Activated CD4-positive, alpha-beta T cell treated with anti-CD3 and anti-CD28 coated beads, Interleukin-2, Interleukin-6, amounts not matched to agents 100 ng/mL and 50 ng/mL, durations not matched to agents 16 hours and 8 hours (primary cell): ENCODE results near the gene B3GNT9.

ENCODE experiments used
- DNase-seq: peaks from one replicate; pipeline ENCODE4 v3.0.0-alpha.2; 2020

The B3GNT9 gene, protein sequence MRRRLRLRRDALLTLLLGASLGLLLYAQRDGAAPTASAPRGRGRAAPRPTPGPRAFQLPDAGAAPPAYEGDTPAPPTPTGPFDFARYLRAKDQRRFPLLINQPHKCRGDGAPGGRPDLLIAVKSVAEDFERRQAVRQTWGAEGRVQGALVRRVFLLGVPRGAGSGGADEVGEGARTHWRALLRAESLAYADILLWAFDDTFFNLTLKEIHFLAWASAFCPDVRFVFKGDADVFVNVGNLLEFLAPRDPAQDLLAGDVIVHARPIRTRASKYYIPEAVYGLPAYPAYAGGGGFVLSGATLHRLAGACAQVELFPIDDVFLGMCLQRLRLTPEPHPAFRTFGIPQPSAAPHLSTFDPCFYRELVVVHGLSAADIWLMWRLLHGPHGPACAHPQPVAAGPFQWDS

DNA sequence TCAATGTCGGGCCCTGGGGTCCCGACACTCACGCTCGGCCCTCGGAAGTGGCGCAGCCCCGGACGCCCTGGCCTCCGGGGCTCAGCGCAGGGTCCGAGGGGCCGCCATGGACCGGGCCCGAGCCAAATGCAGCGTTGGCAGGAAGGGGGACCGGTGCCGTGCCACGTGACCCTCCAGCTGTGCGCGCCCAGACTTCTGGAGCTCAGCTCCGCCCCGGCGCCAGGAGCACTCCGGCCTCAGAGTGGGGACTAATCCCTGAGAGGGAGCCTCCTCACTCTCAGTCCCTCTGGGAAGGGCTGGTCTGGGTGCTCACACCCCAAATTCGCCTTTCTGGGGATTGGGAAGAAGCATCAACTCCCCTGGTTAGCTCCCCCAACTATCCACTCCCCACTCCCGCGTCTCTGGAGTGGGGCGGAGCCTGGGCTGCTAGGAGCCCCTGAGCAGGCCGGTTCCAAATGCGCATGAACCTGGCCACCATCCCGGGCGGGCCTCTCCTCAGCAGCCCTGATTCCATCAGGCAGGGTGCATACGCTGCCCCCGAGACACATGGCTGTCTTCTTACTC lies at the start of gene B3GNT9:
B3GNT9 (minus strand) TSS at position 166 of the 564 bp plus-strand sequence. CDS start 513 bp downstream, outside the sequence.
- DNase-seq, result peak; percentile 54

GRCh38 chr16:67200491-67200890 lies 49.7 kb upstream of the B3GNT9 start:
- no peak for DNase-seq

GRCh38 chr16:67199808-67200198 lies 49.0 kb upstream of the B3GNT9 start:
- no peak for DNase-seq

DNA sequence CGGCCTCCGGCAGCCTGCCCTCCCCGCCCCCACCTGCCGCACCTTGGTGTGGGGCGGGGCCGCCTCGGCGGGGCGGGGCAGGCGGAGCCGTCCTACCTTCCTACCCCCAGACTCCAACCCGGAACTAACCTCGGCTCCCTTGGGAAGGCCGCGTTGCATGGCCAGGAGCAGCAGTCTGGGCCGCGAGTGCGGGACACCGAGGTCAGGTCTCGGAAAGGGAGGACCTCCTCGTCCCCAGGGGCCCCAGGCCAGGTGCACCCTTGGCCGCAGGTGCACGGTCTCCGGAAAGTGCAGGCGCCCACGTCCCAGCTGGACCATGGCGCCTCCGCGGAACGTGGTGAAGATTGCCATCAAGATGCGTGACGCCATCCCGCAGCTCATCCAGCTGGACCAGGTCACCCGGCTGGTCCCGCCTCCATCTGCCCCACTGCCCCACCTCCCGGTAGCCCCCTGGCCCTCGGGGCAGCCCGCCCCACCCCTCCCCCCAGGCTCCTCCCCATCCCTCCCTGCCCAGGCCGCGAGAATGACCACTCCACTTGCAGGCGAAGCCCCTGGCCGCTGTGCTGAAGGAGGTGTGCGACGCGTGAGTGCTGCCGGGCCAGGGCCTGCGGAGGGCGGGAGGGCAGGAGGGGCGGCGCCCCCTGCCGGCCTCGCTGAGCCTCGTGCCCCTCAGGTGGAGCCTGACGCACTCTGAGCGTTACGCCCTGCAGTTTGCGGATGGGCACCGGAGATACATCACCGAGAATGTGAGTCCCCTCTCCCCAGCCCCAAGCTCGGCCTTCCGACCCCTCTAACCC lies 48.4 kb upstream of the B3GNT9 start, which contains the start of gene ELMO3:
ELMO3 (plus strand) TSS at position 121 of the 797 bp plus-strand sequence; CDS start at position 317, 196 bp downstream.
- no peak for DNase-seq

- DNase-seq, result peak; percentile 44
Measured at GRCh38 chr16:67198238-67198734, 47.5 kb upstream of the B3GNT9 start.

DNA sequence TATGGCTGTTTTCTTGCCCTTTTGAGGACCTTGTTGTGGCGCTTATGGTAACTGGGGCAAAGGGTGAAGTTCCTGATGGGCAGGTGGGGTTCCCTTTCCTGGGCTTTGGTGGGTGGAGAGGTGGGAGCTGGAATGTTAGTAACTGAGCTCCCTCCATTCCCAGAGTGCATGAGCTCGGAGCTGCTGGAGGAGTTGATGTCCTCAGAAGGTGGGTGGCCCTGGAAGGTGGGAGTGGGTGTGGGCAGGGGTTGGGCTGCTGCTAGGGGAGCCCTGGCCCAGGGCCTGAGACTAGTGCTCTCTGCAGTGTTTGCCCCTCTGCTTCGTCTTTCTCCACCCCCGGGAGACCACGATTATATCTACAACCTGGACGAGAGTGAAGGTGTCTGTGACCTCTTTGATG lies 46.9 kb upstream of the B3GNT9 start:
- DNase-seq, result no peak

DNA sequence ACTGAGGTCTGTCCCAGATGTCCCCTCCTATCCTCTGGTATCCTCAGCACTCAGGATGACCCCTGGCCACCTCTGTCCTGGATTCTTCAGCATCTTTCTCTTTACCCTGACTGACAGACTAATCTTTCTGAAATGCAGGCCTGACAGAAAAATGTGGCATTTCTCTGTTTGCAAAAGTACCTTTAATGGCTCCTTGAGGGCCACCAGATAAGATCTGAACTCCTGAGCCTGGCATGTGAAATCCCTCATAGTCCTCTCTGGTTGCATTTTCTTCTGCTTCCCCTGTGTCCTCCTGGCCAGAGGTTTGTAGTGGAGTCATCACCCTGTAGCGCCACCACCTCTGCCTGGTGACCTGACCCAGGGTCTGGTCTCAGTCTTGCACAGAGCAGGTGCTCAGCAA lies 46.1 kb upstream of the B3GNT9 start:
- no peak for DNase-seq

- no peak for DNase-seq
Measured at GRCh38 chr16:67195676-67196075, 44.9 kb upstream of the B3GNT9 start.

GRCh38 chr16:67194260-67194659 lies 43.5 kb upstream of the B3GNT9 start:
- no peak for DNase-seq

GRCh38 chr16:67193536-67193935 lies 42.7 kb upstream of the B3GNT9 start:
- no peak for DNase-seq

DNA sequence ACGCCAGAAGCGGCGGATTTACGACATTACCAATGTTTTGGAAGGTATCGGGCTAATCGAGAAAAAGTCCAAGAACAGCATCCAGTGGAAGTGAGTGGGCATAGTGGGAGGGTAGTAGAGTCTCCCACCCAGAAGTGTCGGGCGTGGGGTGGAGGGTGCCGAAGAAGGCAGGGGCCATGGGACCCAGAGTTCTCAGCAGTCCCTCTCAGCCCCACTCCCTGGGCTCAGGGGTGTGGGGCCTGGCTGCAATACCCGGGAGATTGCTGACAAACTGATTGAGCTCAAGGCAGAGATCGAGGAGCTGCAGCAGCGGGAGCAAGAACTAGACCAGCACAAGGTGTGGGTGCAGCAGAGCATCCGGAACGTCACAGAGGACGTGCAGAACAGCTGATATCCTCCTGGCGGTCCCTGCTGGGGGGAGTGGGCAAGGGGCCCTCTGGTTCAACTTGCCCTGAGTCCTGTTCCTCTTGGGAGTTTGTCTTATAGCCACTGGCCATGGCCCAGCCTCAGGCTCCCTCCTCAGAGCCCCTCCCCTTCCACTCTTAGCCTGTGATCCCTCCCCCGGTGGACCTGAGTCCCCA lies 42.1 kb upstream of the B3GNT9 start:
- no peak for DNase-seq

DNA sequence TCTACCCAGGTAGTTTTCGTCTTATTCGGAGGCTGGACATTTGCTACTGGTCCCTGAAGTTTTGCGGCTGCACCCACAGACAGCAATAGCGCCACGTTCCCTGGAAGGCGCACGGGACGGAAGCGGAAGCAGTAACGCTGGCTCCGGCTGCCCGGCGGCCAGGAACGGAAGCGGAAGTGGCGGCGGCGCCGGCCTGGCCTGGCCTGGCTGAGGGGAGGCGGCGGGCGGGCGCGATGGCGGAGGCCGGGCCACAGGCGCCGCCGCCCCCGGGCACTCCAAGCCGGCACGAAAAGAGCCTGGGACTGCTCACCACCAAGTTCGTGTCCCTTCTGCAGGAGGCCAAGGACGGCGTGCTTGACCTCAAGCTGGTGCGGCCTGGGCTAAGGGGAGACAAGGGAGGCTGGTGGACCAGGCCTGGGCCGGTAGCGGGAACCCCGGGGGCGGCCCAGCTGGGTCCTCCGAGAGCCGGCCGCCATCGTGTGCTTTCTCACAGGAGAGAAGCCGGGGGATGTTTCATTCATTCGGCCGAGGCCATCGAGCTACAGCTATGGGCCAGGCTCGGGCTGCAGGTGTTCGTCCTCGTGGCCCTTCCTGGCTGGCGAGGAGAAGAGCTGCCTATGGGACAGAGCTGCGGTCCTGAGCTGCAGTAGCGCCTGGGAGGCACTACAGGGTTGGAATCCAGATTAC lies 41.3 kb upstream of the B3GNT9 start, which contains the start of gene E2F4:
E2F4 (plus strand) TSS at position 161 of the 687 bp plus-strand sequence; CDS start at position 234, 73 bp downstream.
- DNase-seq, result peak; percentile 95

GRCh38 chr16:67191411-67191994 lies 40.7 kb upstream of the B3GNT9 start:
- no peak for DNase-seq

DNA sequence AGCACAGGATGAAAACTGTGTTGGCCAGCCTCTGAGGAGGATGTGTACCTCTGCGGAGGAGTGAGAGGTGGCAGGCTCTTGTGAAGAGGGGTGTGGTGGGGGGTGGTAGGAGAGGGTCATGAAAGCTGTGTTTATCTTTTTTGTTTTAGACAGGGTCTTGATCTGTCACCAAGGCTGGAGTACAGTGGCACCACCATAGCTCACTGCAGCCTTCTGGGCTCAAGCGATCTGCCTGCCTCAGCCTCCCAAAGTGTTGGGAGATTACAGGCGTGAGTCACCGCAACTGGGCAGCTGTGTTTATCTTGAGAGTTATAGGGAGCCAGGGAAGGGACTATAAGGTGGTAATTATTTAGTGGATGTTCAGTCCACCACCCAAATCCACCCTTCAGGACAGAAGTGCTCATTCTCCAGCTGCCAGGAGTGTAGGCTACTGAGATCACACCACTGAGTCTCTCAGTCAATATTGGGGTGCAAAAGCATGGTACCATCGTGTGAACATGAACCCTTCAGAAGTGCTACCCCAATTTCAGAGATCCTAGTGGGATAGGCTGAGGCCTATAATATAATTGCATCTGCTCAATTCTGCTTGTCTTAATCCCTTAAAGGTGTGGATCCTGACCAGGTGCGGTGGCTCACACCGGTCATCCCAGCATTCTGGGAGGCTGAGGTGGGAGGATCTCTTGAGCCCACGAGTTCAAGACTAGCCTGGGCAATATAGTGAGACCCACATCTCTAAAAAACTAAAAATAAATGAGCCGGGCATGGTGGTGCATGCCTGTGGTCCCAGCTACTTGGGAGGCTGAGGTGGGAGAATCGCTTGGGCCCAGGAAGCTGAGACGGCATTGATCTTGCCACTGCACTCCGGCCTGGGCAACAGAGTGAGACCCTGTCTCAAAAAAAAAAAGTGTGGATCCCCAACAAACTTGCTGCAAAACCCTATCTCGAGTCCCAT lies 39.9 kb upstream of the B3GNT9 start:
- no peak for DNase-seq

- DNase-seq, result no peak
Measured at GRCh38 chr16:67190041-67190440, 39.2 kb upstream of the B3GNT9 start, which contains the start of gene EXOC3L1. Gene EXOC3L1 (minus strand): TSS chr16:67190136. CDS start chr16:67189676, 460 bp downstream.

- no peak for DNase-seq
Measured at GRCh38 chr16:67188798-67189197, 38.0 kb upstream of the B3GNT9 start.

DNA sequence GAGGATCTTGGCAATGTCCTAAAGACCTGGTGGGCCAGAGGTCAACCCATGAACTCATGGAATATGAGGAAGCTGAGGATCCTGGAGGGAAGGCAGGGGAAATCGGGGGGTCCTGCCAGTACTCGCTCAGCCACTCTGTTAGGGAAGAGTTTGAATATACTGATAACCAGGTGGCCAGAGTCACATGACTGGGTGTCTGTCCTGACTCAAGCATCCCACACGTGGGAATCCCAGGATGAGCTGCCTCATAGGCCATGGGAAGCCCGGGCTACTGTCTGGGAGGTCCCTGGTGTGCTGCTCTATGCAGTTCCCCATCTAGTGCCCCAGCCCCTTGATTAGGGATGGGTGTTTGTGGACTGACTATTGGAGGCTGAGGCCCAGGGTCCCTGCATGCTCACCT lies 37.5 kb upstream of the B3GNT9 start:
- no peak for DNase-seq

- DNase-seq, result no peak
Measured at GRCh38 chr16:67187175-67187890, 36.5 kb upstream of the B3GNT9 start.

DNA sequence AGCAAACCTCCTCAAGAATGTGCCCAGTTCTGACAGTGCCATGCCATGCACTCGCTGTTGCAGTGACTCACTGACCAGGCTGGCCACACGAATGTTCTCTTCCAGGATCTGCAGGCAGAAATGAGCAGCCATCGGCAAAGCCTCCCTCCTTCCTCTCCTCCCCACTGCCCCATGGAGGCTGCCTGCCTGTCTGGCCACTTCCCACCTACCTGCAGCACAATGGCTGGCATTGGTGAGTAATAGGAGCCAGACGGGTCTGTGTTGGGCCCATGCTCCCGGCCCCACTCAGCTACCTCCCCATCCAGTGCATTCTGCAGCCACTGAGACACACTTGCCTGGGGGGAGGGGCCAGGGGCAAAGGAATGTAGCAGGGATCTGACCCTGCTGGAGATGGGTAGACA lies 35.8 kb upstream of the B3GNT9 start:
- no peak for DNase-seq

DNA sequence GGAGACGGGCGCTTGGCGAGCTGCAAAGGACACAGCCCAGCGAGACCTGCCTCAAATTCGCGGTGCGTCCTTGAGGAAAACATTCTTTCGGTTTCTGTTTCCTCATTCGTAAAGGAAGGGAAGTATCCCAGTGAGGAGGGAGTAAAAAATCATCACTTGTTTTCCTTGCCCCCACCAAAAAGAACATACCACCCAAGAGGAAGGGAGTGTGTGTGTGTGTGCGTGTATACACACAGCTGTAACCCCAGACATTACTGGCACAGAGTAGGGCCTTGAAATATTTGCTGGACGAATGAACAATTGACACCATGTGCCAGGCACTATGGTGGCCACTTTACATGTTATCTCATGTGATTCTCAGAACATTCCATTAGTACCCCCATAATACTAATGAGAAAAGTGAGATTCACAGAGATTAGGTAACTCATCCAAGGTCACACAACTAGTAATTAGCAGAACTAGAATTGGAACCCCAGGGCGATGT lies 34.9 kb upstream of the B3GNT9 start:
- no peak for DNase-seq
